GM12801 (cell line): ENCODE results near the gene HYI.

ENCODE experiments used
- TF ChIP-seq, protein P1 (sequence below): IDR thresholded peaks from one replicate; pipeline ENCODE4 v1.5.1; 2011; ENCODE audit warnings: control low read depth; ENCODE audit not compliant: insufficient read length; ENCODE audit errors: extremely low read depth

Gene HYI

DNA sequence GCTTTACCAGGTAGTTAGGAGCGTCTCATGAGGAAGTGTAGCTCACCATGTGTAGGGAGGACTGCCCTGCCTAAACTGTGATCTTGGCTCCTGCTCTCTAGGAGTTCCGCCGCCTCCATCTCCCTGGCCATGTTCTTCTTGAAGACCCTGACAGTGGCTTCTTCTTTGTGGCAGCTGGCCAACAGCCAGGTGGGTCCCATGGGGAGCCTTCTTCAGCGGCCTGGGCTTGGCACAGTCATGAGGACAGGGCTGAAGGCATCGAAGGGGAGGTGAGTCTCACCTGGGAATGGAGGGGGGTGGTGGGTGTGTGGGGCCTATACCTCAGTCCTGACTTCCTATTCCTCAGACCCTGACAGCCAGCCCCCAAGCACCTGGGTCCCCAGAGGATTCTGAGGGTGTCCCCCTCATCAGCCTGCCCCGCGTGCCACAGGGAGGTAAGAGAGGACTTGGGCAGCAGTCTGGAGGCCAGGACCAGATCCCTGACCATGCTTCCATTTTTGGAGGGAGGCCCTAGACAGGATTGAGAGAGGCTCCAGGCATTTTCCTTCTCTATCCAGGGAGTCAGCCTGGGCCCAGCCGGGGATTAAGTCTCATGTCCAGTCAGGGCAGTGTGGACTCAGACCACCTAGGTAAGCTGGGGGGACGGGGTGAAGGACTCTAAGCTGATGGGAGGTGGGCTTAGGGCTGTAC is 21.4 kb downstream of the HYI start:
- TF ChIP-seq, protein P1, sequence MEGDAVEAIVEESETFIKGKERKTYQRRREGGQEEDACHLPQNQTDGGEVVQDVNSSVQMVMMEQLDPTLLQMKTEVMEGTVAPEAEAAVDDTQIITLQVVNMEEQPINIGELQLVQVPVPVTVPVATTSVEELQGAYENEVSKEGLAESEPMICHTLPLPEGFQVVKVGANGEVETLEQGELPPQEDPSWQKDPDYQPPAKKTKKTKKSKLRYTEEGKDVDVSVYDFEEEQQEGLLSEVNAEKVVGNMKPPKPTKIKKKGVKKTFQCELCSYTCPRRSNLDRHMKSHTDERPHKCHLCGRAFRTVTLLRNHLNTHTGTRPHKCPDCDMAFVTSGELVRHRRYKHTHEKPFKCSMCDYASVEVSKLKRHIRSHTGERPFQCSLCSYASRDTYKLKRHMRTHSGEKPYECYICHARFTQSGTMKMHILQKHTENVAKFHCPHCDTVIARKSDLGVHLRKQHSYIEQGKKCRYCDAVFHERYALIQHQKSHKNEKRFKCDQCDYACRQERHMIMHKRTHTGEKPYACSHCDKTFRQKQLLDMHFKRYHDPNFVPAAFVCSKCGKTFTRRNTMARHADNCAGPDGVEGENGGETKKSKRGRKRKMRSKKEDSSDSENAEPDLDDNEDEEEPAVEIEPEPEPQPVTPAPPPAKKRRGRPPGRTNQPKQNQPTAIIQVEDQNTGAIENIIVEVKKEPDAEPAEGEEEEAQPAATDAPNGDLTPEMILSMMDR: no peak

DNA sequence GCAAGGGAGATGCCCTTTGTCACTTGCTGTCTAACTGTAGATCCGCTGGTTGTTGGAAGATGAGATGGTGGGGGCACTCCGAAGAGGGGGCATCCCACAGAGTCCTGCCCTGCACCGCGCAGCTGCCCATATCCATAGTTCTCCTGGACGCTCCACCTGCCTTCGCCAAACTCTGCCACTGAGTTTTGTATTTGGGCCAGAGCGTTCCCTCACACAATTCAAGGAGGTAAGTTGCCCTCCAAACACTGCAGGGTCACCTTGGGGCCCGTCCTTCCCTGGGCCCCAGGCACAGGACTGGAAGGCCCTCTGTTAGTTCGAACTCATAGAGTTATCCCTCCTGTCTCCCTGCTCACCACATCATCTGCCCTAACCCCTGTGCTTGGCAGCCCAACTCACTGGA is 22.1 kb downstream of the HYI start:
- TF ChIP-seq, protein P1: no peak

GRCh38 chr1:43430831-43431230 is 22.9 kb downstream of the HYI start:
- TF ChIP-seq, protein P1: no peak

GRCh38 chr1:43427941-43428340 is 25.8 kb downstream of the HYI start:
- TF ChIP-seq, protein P1: no peak

GRCh38 chr1:43427524-43427923 is 26.2 kb downstream of the HYI start:
- TF ChIP-seq, protein P1: no peak

- TF ChIP-seq, protein P1: no peak
Measured at GRCh38 chr1:43426221-43426620, 27.5 kb downstream of the HYI start.

GRCh38 chr1:43425045-43425444 is 28.7 kb downstream of the HYI start:
- TF ChIP-seq, protein P1: no peak
